HepG2 (cell line): Measurements from ENCODE around the gene DDX59. TPM values are rescaled to one million over a fixed set of nuclear protein-coding genes. Genes with fewer than 3 reads are reported as not detected.

Experiments
- AFF4 ChIP-seq: sonication (generic); formaldehyde crosslinking; IDR thresholded peaks from 2 replicates; pipeline ENCODE4 v1.4.0; 2020; ENCODE audit warnings: missing genetic modification reagents
- CBX2 ChIP-seq, 2 experiments: fragments of 200-600 bp in 1 of 2; sonication (generic); formaldehyde crosslinking in 1 of 2; IDR thresholded peaks; 2 replicates each; pipeline versions ENCODE4 v1.7.0 to v1.8.1; 2018 to 2022; ENCODE audit warnings: low read depth in 2 of 2, low read length in 1 of 2, mild to moderate bottlenecking in 1 of 2, missing genetic modification reagents in 1 of 2
- CENPBD1 ChIP-seq: sonication (generic); formaldehyde crosslinking; IDR thresholded peaks from 2 replicates; pipeline ENCODE4 v1.8.0; 2022; ENCODE audit warnings: missing genetic modification reagents, low read depth, mild to moderate bottlenecking, borderline replicate concordance
- CREB3 ChIP-seq: sonication (generic); formaldehyde crosslinking; IDR thresholded peaks from 2 replicates; pipeline ENCODE4 v1.5.0; 2020; ENCODE audit warnings: missing genetic modification reagents
- EZH2 ChIP-seq: conservative IDR thresholded peaks from 2 replicates; pipeline ENCODE4 v1.6.1; 2012; ENCODE audit warnings: mild to moderate bottlenecking, low read depth, low read length, moderate library complexity
- KAT2B ChIP-seq: fragments of 150-350 bp; IDR thresholded peaks from 2 replicates; pipeline ENCODE4 v1.6.1; 2014; ENCODE audit warnings: low read depth, low read length, borderline replicate concordance
- KDM1A ChIP-seq: IDR thresholded peaks from 2 replicates; pipeline ENCODE4 v1.6.1; 2016; ENCODE audit warnings: missing compliant biosample characterization
- KDM3A ChIP-seq: IDR thresholded peaks from 2 replicates; pipeline ENCODE4 v1.6.1; 2018; ENCODE audit warnings: low read depth, missing compliant biosample characterization
- PATZ1 ChIP-seq: sonication (generic); formaldehyde crosslinking; IDR thresholded peaks from 2 replicates; pipeline ENCODE4 v1.4.0; 2020; ENCODE audit warnings: missing genetic modification reagents
- RBAK ChIP-seq: sonication (generic); formaldehyde crosslinking; IDR thresholded peaks from 2 replicates; pipeline ENCODE4 v1.5.1; 2020; ENCODE audit warnings: mild to moderate bottlenecking, missing genetic modification reagents
- TFAP4 ChIP-seq: sonication (generic); IDR thresholded peaks from 2 replicates; pipeline ENCODE4 v1.6.1; 2016; ENCODE audit warnings: low read depth, borderline replicate concordance
- ZBTB26 ChIP-seq: IDR thresholded peaks from 2 replicates; pipeline ENCODE4 v1.6.1; 2016; ENCODE audit warnings: missing compliant biosample characterization, missing genetic modification reagents, borderline replicate concordance
- ZFY ChIP-seq: sonication (generic); formaldehyde crosslinking; IDR thresholded peaks from 2 replicates; pipeline ENCODE4 v1.4.0; 2020; ENCODE audit warnings: missing genetic modification reagents
- ZKSCAN5 ChIP-seq: sonication (generic); formaldehyde crosslinking; IDR thresholded peaks from 2 replicates; pipeline ENCODE4 v1.5.1; 2020; ENCODE audit warnings: mild to moderate bottlenecking, missing genetic modification reagents
- ZNF280B ChIP-seq: sonication (generic); formaldehyde crosslinking; IDR thresholded peaks from 2 replicates; pipeline ENCODE4 v1.5.0; 2020; ENCODE audit warnings: missing genetic modification reagents, mild to moderate bottlenecking, borderline replicate concordance
- ZNF317 ChIP-seq: sonication (generic); formaldehyde crosslinking; IDR thresholded peaks from 2 replicates; pipeline ENCODE4 v1.5.0; 2020; ENCODE audit warnings: mild to moderate bottlenecking, missing genetic modification reagents
- polyA plus RNA-seq, 8 experiments: library from polyadenylated mRNA; depleted of rRNA in 3 of 8; stranded (reverse) in 7 of 8; unstranded in 1 of 8; fragments of >200 nt; fragmentation: Illumina TruSeq in 4 of 8; extraction: Trizol in 4 of 8; gene quantifications; 2 replicates each; pipeline versions ENCODE4 v1.2.1 to v1.2.3, GENCODE V29; 2011 to 2016; ENCODE audit warnings: low read depth in 4 of 8, missing spikeins in 1 of 8, mixed read lengths in 1 of 8; ENCODE audit not compliant: insufficient read depth in 1 of 8
- total RNA-seq, 5 experiments: library from RNA; depleted of rRNA; stranded (reverse); fragments of >200 nt; fragmentation: Illumina TruSeq; extraction: Trizol; gene quantifications; 2 replicates each; pipeline ENCODE4 v1.2.3, GENCODE V29; 2016; ENCODE audit warnings: low read depth in 1 of 5

The DDX59 gene
- total and polyA plus RNA-seq, 2 of the 13 experiments (the other 11 are each of a cell fraction or from before 2014, with no cell fraction given): 12.1 to 14.8 TPM

- no peak for TF ChIP-seq ZNF280B
- TF ChIP-seq KAT2B: no peak
- peak; percentile 21; the same call in 1 of the 2 replicates for TF ChIP-seq TFAP4
- peak; percentile 21; the same call in 1 of the 2 replicates for TF ChIP-seq ZBTB26
- no peak for TF ChIP-seq ZKSCAN5
- no peak for TF ChIP-seq AFF4 (CRISPR knock-in tag)
- TF ChIP-seq ZNF317 (CRISPR knock-in tag): no peak
- TF ChIP-seq ZFY (CRISPR knock-in tag): peak; percentile 54; the same call in 1 of the 2 replicates
- TF ChIP-seq CBX2 (IDR thresholded peaks at IDR 0.05; ENCODE audit: low read depth, low read length): no peak
- TF ChIP-seq CBX2 (CRISPR knock-in tag; IDR thresholded peaks at IDR 0.05; ENCODE audit: low read depth): no peak
- no peak for TF ChIP-seq CREB3 (CRISPR knock-in tag)
- TF ChIP-seq RBAK (CRISPR knock-in tag): no peak
- TF ChIP-seq EZH2: no peak
- no peak for TF ChIP-seq KDM1A
- TF ChIP-seq CENPBD1 (CRISPR knock-in tag): no peak
- no peak for TF ChIP-seq KDM3A (CRISPR knock-in tag)
- peak; percentile 85 for TF ChIP-seq PATZ1
These were observed 49.2 kb downstream of the DDX59 start, which contains the start of gene KIF14 (continued) for GRCh38 chr1:200620273-200621131.
